Hypothalamus (tissue), 51 donors: ENCODE data around the gene PCDHGA4.
"Not testable (repeated sequence)": the region's sequence is repeated elsewhere in the genome, so short reads cannot be mapped to it uniquely, and the experiment has no call there.

Experiments used
- DNase-seq, 51 donors: peaks; one replicate each; lab custom pipeline; 2025; lab: John Stamatoyannopoulos, UW

The PCDHGA4 gene

DNA sequence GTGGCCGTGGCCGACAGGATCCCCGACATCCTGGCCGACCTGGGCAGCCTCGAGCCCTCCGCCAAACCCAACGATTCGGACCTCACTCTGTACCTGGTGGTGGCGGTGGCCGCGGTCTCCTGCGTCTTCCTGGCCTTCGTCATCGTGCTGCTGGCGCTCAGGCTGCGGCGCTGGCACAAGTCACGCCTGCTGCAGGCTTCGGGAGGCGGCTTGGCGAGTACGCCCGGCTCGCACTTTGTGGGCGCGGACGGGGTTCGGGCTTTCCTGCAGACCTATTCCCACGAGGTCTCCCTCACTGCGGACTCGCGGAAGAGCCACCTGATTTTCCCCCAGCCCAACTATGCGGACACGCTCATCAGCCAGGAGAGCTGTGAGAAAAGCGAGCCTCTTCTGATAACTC lies 8.8 kb upstream of the PCDHGA4 start:
- DNase-seq = not testable (repeated sequence)

DNA sequence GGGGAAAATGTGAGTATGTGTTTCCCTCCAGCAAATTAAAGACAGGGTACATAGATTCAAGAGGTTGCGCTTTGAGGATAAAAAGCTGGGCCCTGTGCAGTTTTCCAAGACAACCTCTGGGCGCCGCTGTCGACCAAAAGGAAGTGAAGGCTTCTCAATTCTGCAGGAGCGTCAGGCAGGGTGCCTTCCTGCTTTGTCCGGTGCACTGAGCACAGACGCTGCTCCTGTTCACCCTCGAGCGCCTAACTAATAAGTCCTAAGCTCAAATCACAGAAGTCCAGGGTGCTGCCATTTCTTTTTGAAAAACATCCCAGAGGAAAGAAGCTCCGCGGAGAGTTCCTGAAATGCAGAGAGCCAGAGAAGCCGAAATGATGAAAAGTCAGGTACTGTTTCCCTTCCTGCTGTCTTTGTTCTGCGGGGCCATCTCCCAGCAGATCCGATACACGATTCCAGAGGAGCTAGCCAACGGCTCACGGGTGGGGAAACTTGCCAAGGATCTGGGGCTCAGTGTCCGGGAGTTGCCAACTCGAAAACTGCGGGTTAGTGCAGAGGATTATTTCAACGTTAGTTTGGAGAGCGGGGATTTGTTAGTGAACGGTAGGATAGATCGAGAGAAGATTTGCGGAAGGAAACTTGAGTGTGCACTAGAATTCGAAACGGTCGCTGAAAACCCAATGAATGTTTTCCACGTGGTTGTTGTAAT lies 4.8 kb upstream of the PCDHGA4 start, which contains the start of gene PCDHGB1:
PCDHGB1 (plus strand) TSS at position 183 of the 703 bp plus-strand sequence; CDS start at position 345, 162 bp downstream.
- peak in 7 of 51 donors; percentile 6 to 33 (median 16) for DNase-seq

DNA sequence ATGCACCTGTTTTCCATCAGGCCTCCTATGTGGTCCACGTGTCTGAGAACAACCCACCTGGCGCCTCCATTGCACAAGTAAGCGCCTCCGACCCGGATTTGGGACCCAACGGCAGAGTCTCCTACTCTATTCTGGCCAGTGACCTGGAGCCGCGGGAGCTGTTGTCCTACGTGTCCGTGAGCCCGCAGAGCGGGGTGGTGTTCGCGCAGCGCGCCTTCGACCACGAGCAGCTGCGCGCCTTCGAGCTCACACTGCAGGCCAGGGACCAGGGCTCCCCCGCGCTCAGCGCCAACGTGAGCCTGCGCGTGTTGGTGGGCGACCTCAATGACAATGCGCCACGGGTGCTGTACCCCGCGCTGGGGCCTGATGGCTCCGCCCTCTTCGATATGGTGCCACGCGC lies 3.2 kb upstream of the PCDHGA4 start:
- DNase-seq = no peak

DNA sequence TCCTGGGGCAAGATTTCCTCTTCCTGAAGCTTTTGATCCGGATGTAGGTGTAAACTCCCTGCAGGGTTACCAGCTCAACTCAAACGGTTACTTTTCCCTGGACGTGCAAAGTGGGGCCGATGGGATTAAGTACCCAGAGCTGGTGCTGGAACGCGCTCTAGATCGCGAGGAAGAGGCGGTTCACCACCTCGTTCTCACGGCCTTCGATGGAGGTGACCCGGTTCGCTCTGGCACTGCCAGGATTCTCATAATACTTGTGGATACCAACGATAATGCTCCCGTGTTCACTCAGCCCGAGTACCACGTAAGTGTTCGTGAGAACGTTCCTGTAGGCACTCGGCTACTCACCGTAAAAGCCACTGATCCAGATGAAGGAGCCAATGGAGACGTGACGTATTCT lies 820 bp downstream of the PCDHGA4 start:
- no peak for DNase-seq

DNA sequence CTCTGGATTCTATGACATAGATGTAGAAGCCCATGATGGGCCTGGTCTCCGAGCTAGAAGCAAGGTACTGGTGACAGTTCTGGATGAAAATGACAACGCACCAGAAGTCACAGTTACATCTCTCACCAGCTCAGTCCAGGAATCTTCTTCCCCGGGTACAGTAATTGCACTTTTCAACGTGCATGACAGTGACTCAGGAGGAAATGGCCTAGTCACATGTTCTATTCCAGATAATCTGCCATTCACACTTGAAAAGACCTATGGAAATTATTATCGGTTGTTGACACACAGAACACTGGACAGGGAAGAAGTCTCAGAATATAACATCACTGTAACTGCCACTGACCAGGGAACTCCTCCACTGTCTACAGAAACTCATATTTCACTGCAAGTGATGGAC lies 1.3 kb downstream of the PCDHGA4 start:
- DNase-seq = no peak

DNA sequence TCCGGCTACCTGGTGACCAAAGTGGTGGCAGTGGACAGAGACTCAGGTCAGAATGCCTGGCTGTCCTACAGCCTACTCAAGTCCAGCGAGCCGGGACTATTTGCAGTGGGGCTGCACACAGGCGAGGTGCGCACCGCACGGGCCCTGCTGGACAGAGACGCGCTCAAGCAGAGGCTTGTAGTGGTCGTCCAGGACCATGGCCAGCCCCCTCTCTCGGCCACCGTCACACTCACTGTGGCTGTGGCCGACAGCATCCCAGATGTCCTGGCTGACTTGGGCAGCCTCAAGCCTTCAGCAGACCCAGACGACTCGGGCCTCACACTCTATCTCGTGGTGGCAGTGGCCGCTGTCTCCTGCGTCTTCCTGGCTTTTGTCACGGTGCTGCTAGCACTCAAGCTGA lies 2.1 kb downstream of the PCDHGA4 start:
- DNase-seq = no peak

DNA sequence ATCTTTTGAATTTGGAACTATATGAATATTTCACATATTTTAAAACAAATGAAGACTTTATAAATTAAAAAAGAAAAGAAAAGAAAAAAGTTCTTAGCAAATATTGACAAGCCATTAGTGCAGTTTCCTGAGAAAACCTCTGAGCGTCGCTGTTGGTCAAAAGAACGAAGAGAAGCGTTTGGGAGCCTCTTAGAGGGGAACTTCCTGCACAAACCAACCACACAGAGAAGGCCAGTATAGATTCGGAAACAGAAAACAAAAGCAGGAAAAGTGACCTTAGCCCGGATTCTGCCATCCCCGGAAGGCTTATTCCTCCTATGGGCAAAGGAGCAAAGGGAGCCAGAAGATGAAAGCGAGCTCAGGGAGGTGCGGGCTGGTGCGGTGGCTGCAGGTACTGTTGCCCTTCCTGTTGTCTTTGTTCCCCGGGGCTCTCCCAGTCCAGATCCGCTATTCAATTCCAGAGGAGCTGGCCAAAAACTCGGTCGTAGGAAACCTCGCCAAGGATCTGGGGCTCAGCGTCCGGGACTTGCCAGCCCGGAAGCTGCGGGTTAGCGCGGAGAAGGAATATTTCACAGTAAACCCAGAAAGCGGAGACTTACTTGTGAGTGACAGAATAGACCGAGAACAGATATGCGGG lies 5.1 kb downstream of the PCDHGA4 start, which contains the start of gene PCDHGB2:
PCDHGB2 (plus strand) TSS at position 205 of the 637 bp plus-strand sequence; CDS start at position 347, 142 bp downstream.
- no peak for DNase-seq

DNA sequence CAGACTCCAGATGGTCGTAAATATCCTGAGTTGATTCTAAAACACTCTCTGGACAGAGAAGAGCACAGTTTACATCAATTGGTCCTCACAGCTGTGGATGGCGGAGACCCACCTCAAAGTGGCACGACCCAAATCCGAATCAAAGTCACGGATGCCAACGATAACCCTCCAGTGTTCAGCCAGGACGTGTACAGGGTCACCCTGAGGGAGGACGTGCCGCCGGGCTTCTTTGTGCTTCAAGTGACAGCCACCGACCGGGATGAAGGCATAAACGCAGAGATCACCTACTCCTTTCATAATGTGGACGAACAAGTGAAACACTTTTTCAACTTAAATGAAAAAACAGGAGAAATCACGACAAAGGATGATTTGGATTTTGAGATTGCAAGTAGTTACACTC lies 5.9 kb downstream of the PCDHGA4 start:
- DNase-seq = no peak

DNA sequence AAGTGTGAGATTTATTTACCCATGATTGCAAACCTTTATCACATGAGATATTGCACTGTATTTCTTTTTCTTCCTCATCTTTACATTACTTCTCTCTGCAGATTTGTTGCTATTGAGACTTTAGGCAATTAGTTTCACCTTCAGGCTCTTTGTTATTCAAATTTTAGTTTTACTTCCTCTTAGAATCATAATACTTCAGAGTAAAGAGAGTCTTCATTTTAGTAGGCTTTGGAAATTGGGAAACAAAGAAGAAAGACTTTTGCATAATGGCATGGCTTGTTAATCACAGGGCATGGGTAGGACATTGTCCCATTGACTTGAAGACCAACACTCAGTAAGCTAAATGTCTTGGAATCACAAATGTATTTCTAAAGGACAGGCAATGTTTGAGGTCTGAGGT lies 7.9 kb downstream of the PCDHGA4 start:
- DNase-seq = no peak

DNA sequence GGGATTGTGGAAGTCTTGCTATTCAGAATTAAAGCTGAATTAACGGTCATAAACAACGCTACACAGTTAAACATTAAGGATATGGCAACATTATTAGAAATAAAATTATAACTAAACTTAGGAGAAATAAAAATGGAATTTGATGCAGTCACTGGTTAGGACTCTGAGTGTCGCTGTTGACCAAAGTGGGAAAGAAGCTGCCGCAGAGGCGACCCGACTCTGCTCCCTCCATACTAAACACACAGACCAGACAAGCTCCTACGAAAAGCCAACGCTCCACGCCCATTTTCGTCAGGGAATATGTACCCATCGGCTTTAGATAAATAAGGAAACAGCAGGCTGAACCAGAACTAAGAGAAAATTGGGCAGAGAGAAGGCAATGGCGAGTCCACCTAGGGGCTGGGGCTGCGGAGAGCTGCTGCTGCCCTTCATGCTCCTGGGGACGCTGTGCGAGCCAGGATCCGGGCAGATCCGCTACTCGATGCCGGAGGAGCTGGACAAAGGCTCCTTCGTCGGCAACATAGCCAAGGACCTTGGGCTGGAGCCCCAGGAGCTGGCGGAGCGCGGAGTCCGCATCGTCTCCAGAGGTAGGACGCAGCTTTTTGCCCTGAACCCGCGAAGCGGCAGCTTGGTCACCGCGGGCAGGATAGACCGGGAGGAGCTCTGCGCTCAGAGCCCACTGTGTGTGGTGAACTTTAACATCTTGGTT lies 9.3 kb downstream of the PCDHGA4 start, which contains the start of gene PCDHGA5:
PCDHGA5 (plus strand) TSS at position 211 of the 709 bp plus-strand sequence; CDS start at position 380, 169 bp downstream.
- DNase-seq = no peak

DNA sequence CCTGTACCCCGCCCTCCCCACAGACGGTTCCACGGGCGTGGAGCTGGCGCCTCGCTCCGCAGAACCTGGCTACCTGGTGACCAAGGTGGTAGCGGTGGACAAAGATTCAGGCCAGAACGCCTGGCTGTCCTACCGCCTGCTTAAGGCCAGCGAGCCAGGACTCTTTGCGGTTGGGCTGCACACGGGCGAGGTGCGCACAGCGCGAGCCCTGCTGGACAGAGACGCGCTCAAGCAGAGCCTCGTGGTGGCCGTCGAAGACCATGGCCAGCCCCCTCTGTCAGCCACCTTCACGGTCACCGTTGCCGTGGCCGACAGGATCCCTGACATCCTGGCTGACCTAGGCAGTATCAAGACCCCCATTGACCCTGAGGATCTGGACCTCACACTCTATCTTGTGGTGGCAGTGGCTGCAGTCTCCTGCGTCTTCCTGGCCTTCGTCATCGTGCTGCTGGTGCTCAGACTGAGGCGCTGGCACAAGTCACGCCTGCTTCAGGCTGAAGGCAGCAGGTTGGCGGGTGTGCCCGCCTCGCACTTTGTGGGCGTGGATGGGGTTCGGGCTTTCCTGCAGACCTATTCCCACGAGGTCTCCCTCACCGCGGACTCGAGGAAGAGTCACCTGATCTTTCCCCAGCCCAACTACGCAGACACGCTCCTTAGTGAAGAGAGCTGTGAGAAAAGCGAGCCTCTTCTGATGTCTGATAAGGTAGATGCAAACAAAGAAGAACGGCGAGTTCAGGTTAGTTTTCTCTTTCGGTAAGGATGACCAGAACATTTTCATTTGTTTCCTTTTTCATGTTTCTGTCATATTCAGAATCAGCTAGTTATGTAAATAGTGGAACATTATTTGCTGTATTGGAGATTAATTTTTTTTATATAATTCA lies 11.4 kb downstream of the PCDHGA4 start:
- DNase-seq = no peak

DNA sequence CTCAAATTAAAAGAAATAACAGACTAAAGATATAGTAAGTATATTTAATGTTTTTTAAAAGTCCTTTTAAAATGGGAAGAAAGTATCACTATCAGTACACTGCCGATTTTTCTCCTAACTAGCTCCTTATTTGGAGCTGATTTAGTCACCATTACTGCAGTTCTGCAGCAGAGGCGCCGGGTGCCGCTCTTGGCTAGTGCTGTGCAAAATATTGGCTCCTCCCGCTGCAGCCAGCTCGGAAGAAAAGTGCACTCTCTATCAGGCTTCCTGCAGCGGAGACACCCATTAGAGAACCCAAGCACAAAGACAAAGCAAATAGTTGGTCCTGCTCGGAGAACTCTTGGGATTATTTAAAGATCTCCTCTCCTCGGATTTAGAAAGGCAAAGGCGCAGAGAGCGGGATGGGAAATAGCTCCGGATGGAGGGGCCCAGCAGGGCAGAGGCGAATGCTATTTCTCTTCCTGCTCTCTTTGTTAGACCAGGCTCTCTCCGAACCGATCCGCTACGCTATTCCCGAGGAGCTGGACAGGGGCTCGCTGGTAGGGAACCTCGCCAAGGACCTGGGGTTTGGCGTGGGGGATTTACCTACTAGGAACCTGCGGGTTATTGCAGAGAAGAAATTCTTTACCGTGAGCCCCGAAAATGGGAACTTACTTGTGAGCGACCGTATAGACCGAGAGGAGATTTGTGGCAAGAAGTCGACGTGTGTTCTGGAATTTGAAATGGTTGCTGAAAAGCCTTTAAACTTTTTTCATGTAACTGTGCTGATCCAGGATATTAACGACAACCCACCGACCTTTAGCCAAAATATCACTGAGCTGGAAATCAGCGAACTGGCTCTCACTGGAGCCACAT lies 15.4 kb downstream of the PCDHGA4 start, which contains the start of gene PCDHGB3:
PCDHGB3 (plus strand) TSS at position 249 of the 855 bp plus-strand sequence; CDS start at position 402, 153 bp downstream.
- DNase-seq = peak in 1 of 51 donors; percentile 11

DNA sequence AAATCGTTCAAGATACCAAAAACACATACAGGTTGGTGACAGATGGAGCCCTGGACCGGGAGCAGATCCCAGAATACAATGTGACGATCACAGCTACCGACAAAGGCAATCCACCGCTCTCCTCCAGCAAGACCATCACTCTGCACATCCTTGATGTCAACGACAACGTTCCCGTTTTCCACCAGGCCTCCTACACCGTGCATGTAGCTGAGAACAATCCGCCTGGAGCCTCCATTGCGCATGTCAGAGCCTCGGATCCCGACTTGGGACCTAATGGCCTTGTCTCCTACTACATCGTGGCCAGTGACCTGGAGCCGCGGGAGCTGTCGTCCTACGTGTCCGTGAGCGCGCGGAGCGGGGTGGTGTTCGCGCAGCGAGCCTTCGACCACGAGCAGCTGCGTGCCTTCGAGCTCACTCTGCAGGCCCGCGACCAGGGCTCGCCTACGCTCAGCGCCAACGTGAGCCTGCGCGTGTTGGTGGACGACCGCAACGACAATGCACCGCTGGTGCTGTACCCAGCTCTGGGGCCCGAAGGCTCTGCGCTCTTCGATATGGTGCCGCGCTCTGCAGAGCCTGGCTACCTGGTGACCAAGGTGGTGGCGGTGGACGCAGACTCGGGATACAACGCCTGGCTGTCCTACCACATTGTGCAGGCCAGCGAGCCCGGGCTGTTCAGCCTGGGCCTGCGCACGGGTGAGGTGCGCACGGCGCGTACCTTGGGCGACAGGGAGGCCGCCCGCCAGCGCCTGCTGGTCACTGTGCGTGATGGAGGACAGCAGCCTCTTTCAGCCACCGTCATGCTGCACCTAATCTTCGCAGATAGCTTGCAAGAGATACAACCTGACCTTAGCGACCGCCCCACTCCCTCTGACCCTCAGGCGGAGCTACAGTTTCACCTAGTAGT lies 17.0 kb downstream of the PCDHGA4 start:
- no peak for DNase-seq

DNA sequence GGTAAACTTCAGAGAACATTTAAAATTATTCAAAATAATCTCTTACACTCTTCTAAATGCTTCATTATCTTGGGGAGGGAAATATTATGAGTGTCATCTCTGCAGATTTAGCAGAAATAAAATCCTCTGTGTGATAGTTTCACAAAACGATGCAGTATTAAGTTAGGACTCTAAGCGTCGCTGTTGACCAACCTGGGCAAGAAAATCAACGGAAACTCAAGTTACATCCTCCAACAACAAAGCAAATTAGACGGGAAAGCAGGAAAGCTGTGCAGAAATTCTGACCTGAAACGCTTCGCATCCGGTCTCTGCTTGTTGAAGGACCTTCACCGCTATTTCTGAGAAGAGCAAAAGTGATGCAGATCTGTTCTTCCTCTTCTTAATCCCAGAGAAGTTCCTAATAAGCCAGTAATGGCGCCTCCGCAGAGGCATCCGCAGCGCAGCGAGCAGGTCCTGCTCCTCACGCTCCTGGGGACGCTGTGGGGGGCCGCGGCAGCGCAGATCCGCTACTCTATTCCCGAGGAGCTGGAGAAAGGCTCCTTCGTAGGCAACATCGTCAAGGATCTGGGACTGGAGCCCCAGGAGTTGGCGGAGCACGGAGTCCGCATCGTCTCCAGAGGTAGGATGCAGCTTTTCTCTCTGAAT lies 19.0 kb downstream of the PCDHGA4 start, which contains the start of gene PCDHGA6:
PCDHGA6 (plus strand) TSS at position 219 of the 645 bp plus-strand sequence; CDS start at position 412, 193 bp downstream.
- DNase-seq = no peak

DNA sequence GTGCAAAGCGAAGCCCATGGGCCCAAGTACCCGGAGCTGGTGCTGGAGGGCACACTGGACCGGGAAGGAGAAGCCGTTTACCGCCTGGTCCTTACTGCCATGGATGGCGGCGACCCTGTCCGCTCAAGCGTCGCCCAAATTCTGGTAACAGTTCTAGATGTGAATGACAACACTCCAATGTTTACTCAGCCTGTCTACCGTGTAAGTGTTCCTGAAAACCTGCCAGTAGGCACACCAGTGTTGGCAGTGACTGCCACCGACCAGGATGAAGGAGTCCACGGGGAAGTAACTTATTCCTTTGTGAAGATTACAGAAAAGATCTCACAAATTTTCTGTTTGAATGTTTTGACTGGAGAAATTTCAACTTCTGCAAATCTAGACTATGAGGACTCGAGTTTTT lies 19.8 kb downstream of the PCDHGA4 start:
- no peak for DNase-seq

DNA sequence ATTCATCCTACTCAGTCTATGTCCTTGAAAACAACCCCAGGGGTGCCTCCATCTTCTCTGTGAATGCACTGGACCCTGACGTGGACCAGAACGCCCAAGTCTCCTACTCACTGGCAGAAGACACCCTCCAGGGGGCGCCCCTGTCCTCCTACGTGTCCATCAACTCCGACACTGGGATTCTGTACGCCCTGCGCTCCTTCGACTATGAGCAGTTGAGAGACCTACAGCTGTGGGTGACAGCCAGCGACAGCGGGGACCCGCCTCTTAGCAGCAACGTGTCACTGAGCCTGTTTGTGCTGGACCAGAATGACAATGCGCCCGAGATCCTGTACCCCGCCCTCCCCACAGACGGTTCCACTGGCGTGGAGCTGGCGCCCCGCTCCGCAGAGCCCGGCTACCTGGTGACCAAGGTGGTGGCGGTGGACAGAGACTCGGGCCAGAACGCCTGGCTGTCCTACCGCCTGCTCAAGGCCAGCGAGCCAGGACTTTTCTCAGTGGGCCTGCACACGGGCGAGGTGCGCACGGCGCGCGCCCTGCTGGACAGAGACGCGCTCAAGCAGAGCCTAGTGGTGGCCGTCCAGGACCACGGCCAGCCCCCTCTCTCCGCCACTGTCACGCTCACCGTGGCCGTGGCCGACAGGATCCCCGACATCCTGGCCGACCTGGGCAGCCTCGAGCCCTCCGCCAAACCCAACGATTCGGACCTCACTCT lies 20.8 kb downstream of the PCDHGA4 start:
- DNase-seq = not testable (repeated sequence)
